H1 (cell line): ENCODE results near the gene MYO1F. TPM values are rescaled to one million over a fixed set of nuclear protein-coding genes. Genes with fewer than 3 reads are reported as not detected.
A peak's percentile ranks its signal among the peaks of the same experiment; 100 is the strongest.

Source experiments
- CHD2 ChIP-seq: IDR thresholded peaks from 2 replicates; pipeline ENCODE4 v1.6.1; 2012; ENCODE audit warnings: low read length, improper control_type of control experiment
- CHD7 ChIP-seq: fragments of 300-600 bp; sonication (generic); IDR thresholded peaks from 2 replicates; pipeline ENCODE4 v1.7.1; 2012; ENCODE audit warnings: low read length, moderate library complexity, mild to moderate bottlenecking, inconsistent platforms; ENCODE audit not compliant: insufficient replicate concordance
- CREB1 ChIP-seq: IDR thresholded peaks from 2 replicates; pipeline ENCODE4 v1.6.1; 2012; ENCODE audit warnings: inconsistent platforms
- EP300 ChIP-seq, 2 experiments: IDR thresholded peaks; 1 replicate in 1 of 2; 2 replicates in 1 of 2; pipeline ENCODE4 v1.6.1; 2011 to 2012; ENCODE audit warnings: low read depth in 2 of 2, low read length in 2 of 2, mild to moderate bottlenecking in 2 of 2, borderline replicate concordance in 1 of 2, inconsistent platforms in 1 of 2, moderate library complexity in 1 of 2
- FOSL1 ChIP-seq: IDR thresholded peaks from 2 replicates; pipeline ENCODE4 v1.6.1; 2011; ENCODE audit warnings: mild to moderate bottlenecking, low read depth, low read length, moderate library complexity; ENCODE audit not compliant: insufficient read depth
- GABPA ChIP-seq: IDR thresholded peaks from 2 replicates; pipeline ENCODE4 v1.6.1; 2011; ENCODE audit warnings: mild to moderate bottlenecking, low read length, moderate library complexity, borderline replicate concordance; ENCODE audit not compliant: insufficient read depth
- JUND ChIP-seq: IDR thresholded peaks from 2 replicates; pipeline ENCODE4 v1.6.1; 2011; ENCODE audit warnings: mild to moderate bottlenecking, improper control_type of control experiment, low read length
- MAX ChIP-seq: IDR thresholded peaks from 2 replicates; pipeline ENCODE4 v1.6.1; 2012; ENCODE audit warnings: inconsistent platforms
- RAD21 ChIP-seq, 2 experiments: IDR thresholded peaks in 1 of 2; conservative IDR thresholded peaks in 1 of 2; 2 replicates each; pipeline ENCODE4 v1.6.1; 2011; ENCODE audit warnings: low read depth in 2 of 2, low read length in 2 of 2, improper control_type of control experiment in 1 of 2, inconsistent platforms in 1 of 2, mild to moderate bottlenecking in 1 of 2, moderate library complexity in 1 of 2
- TCF12 ChIP-seq: IDR thresholded peaks from 2 replicates; pipeline ENCODE4 v1.6.1; 2011; ENCODE audit warnings: low read depth, mild to moderate bottlenecking, low read length
- polyA plus RNA-seq, 7 experiments: library from polyadenylated mRNA; depleted of rRNA in 3 of 7; stranded (reverse) in 5 of 7; unstranded in 2 of 7; fragments of >200 nt in 5 of 7; fragments of 200-250 nt in 2 of 7; gene quantifications; 1 replicate in 5 of 7; 2 replicates in 1 of 7; 4 replicates in 1 of 7; pipeline versions ENCODE4 v1.2.1 to v1.2.3, GENCODE V29; 2011 to 2013; ENCODE audit warnings: missing spikeins in 2 of 7, mixed read lengths in 2 of 7
- total RNA-seq: library from RNA; stranded (reverse); fragmentation: NEBNext Ultra II Directional; extraction: Animal tissue kit (Norgen Biotek cat#: 25700); gene quantifications from 2 replicates; pipeline ENCODE4 v1.2.1, GENCODE V29; 2021

The MYO1F gene
- total and polyA plus RNA-seq, 2 of the 8 experiments (the other 6 are each of a cell fraction or from before 2014, with no cell fraction given), result 1.4 to 4.6 TPM

- TF ChIP-seq CHD7, result no peak
- 0 out of 2 replicates have a peak, but pooled peaks have one; percentile 36 for TF ChIP-seq FOSL1
- TF ChIP-seq MAX, result peak; percentile 29; the same call in 1 of the 2 replicates
- peak; percentile 92 for TF ChIP-seq TCF12
- TF ChIP-seq CREB1, result no peak
- TF ChIP-seq RAD21 (IDR thresholded peaks at IDR 0.05 in 1 of 2, conservative IDR thresholded peaks at IDR 0.05 in 1 of 2; ENCODE audit: low read depth in 2 of 2, low read length in 2 of 2), result peak; percentile 90 to 91
- TF ChIP-seq JUND, result peak; percentile 70; the same call in 1 of the 2 replicates
- peak in 1 of 2 experiments; percentile 77; a peak in 2 of 3 replicates for TF ChIP-seq EP300 (IDR thresholded peaks at IDR 0.05; ENCODE audit: borderline replicate concordance in 1 of 2, low read depth in 2 of 2, low read length in 2 of 2)
- TF ChIP-seq GABPA, result peak; percentile 54; the same call in 1 of the 2 replicates
- 0 out of 2 replicates have a peak, but pooled peaks have one; percentile 33 for TF ChIP-seq CHD2
These were observed 3.6 kb upstream of the MYO1F start (continued) for GRCh38 chr19:8580710-8581281.
